ENCODE results near the gene LACTB. TPM values are rescaled to one million over a fixed set of nuclear protein-coding genes. Genes with fewer than 3 reads are reported as not detected.

The LACTB gene
- total and polyA plus RNA-seq, 2 of the 4 experiments (the other 2 are of a cell fraction), result 12.9 to 32.7 TPM

DNA sequence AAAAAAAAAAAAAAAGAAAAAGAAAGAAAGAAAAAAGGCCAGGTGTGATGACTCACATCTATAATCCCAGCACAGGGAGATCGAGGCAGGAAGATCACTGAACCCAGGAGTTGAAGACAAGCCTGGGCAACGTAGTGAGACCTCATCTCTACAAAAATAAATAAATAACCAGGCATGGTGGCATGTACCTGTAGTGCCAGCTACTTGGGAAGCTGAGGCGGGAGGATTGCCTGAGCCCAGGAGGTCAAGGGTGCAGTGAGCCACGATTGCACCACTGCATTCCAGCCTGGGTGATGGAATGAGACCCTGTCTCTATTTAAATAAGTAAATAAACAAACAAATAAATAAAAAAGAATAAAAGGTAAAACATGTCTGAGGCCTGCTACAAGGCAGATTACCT is 39.3 kb upstream of the LACTB start:
- intact Hi-C loops (cut with micrococcal nuclease), result no loop called here
- WGBS, 2 experiments (ENCODE audit: extremely low coverage in 2 of 2, insufficient read length in 1 of 2), result no CpG with 5 or more reads among the region's 4 CpGs
- POLR2A ChIA-PET (ENCODE audit: unreplicated experiment), result no interaction called here

More for the DNA sequence above, 39.3 kb upstream of the LACTB start:
- Histone ChIP-seq H3K9me3 (ENCODE audit: control insufficient read depth, insufficient read depth, low read length) (no peaks in the 10 kb centered on the region), H3K4ac (ENCODE audit: low read depth, low read length) (peak overlapping the region; percentile 32; the same call in 1 of the 2 replicates), H3K9ac (ENCODE audit: low read depth, low read length) (no peak overlapping the region), H3K23ac (ENCODE audit: low read depth, low read length) (no peak overlapping the region), H2AK5ac (ENCODE audit: low read depth, low read length) (no peak overlapping the region), H4K5ac (ENCODE audit: low read depth, low read length) (no peak overlapping the region), H2AFZ (replicated peaks; ENCODE audit: low read length, poor library complexity) (no peak overlapping the region), H2BK15ac (ENCODE audit: low read depth, low read length) (no peak overlapping the region), H3K14ac (replicated peaks; ENCODE audit: low read depth, low read length) (no peak overlapping the region), H3K56ac (ENCODE audit: extremely low read depth, insufficient read depth, low read length) (no peak overlapping the region), H3K4me1 (ENCODE audit: control insufficient read depth, insufficient read depth, low read length) (peaks cover 23% of the 10 kb centered on the region), H4K91ac (ENCODE audit: insufficient read depth, low read depth, low read length) (no peak overlapping the region), H3K4me2 (ENCODE audit: low read depth, low read length) (no peak overlapping the region), H3K18ac (ENCODE audit: low read depth, low read length) (no peak overlapping the region), H3K9me1 (ENCODE audit: insufficient read depth, low read length) (peaks cover 14% of the 10 kb centered on the region), H4K8ac (ENCODE audit: low read depth in 2 of 2, low read length in 2 of 2) (no peak overlapping the region), H3K27me3 (ENCODE audit: control insufficient read depth, insufficient read depth, low read length) (no peaks in the 10 kb centered on the region), H4K20me1 (ENCODE audit: insufficient read depth, low read length) (no peaks in the 10 kb centered on the region), H3K27ac (ENCODE audit: insufficient read depth, low read length) (no peak overlapping the region), H2BK20ac (ENCODE audit: low read depth, low read length) (no peak overlapping the region), H3K36me3 (ENCODE audit: control insufficient read depth, insufficient read depth, low read length) (no peaks in the 10 kb centered on the region), H3K4me3 (ENCODE audit: insufficient read depth, low read depth, low read length) (no peak overlapping the region), H2BK5ac (ENCODE audit: low read depth, low read length, poor library complexity, severe bottlenecking) (no peak overlapping the region), H2AK9ac (replicated peaks; ENCODE audit: low read depth, low read length, poor library complexity) (no peak overlapping the region), H3K79me1 (ENCODE audit: low read depth in 1 of 2, low read length in 2 of 2) (no peaks in the 10 kb centered on the region), H2BK120ac (ENCODE audit: low read depth, low read length) (no peak overlapping the region)
- DNase-seq, result no peak
- CTCF ChIA-PET, result no interaction called here
- no peak for TF ChIP-seq BHLHE40 (IDR thresholded peaks at IDR 0.05; ENCODE audit: low read depth, low read length)
- TF ChIP-seq RAD21 (IDR thresholded peaks at IDR 0.05; ENCODE audit: low read length), result no peak
- TF ChIP-seq MXI1 (IDR thresholded peaks at IDR 0.05; ENCODE audit: borderline replicate concordance, low read depth, low read length), result no peak
- TF ChIP-seq SMC3 (IDR thresholded peaks at IDR 0.05; ENCODE audit: low read depth, low read length), result no peak
- no peak for TF ChIP-seq USF2 (IDR thresholded peaks at IDR 0.05; ENCODE audit: low read depth, low read length)
- TF ChIP-seq NFE2L2 (IDR thresholded peaks at IDR 0.05; ENCODE audit: low read depth, low read length), result no peak
- BruUV-seq (replicated peaks), result no TSS peak
- in situ Hi-C loops (cut with MboI; ENCODE audit: low sequenced_read_pairs), result no loop called here
- dilution Hi-C loops (cut with HindIII; ENCODE audit: low sequenced_read_pairs, unreplicated experiment), result no loop called here
- no peak for ATAC-seq (ENCODE audit: low read depth)

Measured in IMR-90 (cell line).